ENCODE data around the gene CLDN2. TPM values are rescaled to one million over a fixed set of nuclear protein-coding genes. Genes with fewer than 3 reads are reported as not detected.

CLDN2 gene
- total RNA-seq, 6 experiments from 2014 or later, result 6.3 to 48.4 (median 18.4) TPM

DNA sequence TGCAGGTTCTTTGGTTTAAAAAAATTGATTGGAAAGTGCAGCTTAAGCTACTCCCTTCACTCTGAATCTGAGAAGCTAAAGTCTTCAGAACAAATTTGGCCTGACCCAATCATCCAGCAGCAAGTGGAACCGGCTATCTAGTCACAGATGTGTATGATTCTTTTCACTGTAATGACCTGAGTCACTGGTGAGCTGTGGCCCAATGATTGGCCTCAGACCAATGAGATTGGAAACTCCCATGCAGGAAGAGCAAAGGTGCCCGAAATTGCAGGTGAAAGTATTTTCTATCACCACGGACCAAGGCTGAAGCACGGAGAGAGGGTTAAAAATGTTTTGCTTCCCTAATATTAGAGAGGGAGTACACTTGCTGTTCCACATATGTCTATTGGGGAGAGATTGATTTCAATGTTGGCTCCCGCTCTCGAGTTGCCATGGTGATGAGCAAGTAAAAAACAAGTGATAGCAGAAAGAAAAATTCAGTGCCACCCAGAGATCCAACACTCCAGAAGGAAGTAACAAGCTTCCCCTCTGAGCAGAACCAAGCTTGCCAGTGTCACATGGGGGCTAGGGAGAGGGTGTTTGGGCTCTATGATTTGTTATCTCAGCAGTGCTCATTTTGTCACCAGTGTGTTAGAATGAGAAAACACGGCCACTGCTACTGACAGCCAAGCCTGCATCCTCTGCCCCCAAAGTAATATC, 28.3 kb upstream of the CLDN2 start:
- no peak for TF ChIP-seq POLR2A (IDR thresholded peaks at IDR 0.05)
- TF ChIP-seq, protein P1, sequence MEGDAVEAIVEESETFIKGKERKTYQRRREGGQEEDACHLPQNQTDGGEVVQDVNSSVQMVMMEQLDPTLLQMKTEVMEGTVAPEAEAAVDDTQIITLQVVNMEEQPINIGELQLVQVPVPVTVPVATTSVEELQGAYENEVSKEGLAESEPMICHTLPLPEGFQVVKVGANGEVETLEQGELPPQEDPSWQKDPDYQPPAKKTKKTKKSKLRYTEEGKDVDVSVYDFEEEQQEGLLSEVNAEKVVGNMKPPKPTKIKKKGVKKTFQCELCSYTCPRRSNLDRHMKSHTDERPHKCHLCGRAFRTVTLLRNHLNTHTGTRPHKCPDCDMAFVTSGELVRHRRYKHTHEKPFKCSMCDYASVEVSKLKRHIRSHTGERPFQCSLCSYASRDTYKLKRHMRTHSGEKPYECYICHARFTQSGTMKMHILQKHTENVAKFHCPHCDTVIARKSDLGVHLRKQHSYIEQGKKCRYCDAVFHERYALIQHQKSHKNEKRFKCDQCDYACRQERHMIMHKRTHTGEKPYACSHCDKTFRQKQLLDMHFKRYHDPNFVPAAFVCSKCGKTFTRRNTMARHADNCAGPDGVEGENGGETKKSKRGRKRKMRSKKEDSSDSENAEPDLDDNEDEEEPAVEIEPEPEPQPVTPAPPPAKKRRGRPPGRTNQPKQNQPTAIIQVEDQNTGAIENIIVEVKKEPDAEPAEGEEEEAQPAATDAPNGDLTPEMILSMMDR (IDR thresholded peaks at IDR 0.05), result no peak
- H3K4me1 ChIP-seq, result no peaks in the 10 kb centered on the region
- H3K27me3 ChIP-seq, result peaks cover 0 to 14% of the 10 kb centered on the region in 2 donors
- H3K4me3 ChIP-seq, result no peak overlapping the region
- ATAC-seq (peak in 1 of 4 donors; percentile 24), DNase-seq (no peak)
- no peak overlapping the region for H3K27ac ChIP-seq
- no peaks in the 10 kb centered on the region for H3K9me3 ChIP-seq
- intact Hi-C loops (cut with DNase I), result no loop called here
- no peaks in the 10 kb centered on the region for H3K36me3 ChIP-seq
- WGBS (ENCODE audit: insufficient coverage, low coverage, low lambda C conversion rate, missing lambda C conversion rate), result 41% methylated on average over 6 of the region's 7 CpGs

DNA sequence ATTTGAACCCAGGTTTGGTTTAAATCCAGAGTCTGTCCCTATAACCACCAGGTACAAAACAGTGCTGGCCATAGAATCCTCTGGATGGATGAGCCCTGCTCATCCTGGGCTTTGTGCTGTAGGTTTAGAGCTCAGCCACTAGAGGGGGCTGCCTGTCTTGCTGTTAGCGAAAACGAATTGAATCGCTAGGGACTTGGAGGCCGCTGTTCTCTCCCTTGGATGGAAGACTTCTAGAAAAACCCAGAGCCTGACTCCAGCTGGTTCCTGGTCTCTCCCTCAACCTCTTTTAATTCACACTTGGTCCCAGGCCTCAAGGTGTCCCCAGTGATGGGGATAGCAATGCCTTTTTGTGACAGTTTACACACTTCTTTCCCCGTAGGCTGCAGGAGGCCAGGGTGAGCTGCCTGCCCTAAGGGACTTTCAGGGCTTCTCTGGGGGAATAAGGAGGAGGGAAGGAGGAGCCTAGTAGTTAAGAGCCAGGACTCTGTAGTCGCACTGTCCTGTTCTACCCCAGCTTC, 25.8 kb upstream of the CLDN2 start:
- H3K4me3 ChIP-seq, result no peak overlapping the region
- TF ChIP-seq POLR2A (IDR thresholded peaks at IDR 0.05), result no peak
- TF ChIP-seq, protein P1 (IDR thresholded peaks at IDR 0.05), result peak; percentile 80 to 90 (median 90)
- no peaks in the 10 kb centered on the region for H3K9me3 ChIP-seq
- 16% methylated on average over 5 of the region's 6 CpGs for WGBS (ENCODE audit: insufficient coverage, low coverage, low lambda C conversion rate, missing lambda C conversion rate)
- ATAC-seq (peak; percentile 88 to 89 (median 88)), DNase-seq (peak in 2 of 3 donors; percentile 59 to 65)
- H3K27ac ChIP-seq, result no peak overlapping the region
- intact Hi-C loops (cut with DNase I), result no loop called here
- no peaks in the 10 kb centered on the region for H3K36me3 ChIP-seq
- peaks cover 0 to 6% of the 10 kb centered on the region in 2 donors for H3K27me3 ChIP-seq
- H3K4me1 ChIP-seq, result peaks cover 0 to 7% (median 0%) of the 10 kb centered on the region in 4 donors

GRCh38 chrX:106894978-106895452, 25.2 kb upstream of the CLDN2 start:
- peaks cover 0 to 5% of the 10 kb centered on the region in 2 donors for H3K27me3 ChIP-seq
- H3K36me3 ChIP-seq, result no peaks in the 10 kb centered on the region
- intact Hi-C loops (cut with DNase I), result no loop called here
- H3K9me3 ChIP-seq, result no peaks in the 10 kb centered on the region
- peaks cover 0 to 12% (median 0%) of the 10 kb centered on the region in 4 donors for H3K4me1 ChIP-seq
- DNase-seq, result peak in 1 of 3 donors; percentile 49
- no peak overlapping the region for H3K4me3 ChIP-seq
- WGBS (ENCODE audit: insufficient coverage, low coverage, low lambda C conversion rate, missing lambda C conversion rate), result 49% methylated on average over 2 of the region's 3 CpGs
- ATAC-seq, result peak in 2 of 4 donors; percentile 3 to 47
- H3K27ac ChIP-seq, result no peak overlapping the region
- TF ChIP-seq, protein P1 (IDR thresholded peaks at IDR 0.05), result no peak

- WGBS (ENCODE audit: insufficient coverage, low coverage, low lambda C conversion rate, missing lambda C conversion rate), result 56% methylated on average over 6 of the region's 6 CpGs
- no peak for TF ChIP-seq POLR2A (IDR thresholded peaks at IDR 0.05)
- TF ChIP-seq, protein P1 (IDR thresholded peaks at IDR 0.05), result no peak
- DNase-seq (no peak), ATAC-seq (no peak)
- peaks cover 0 to 27% (median 0%) of the 10 kb centered on the region in 4 donors for H3K4me1 ChIP-seq
- H3K36me3 ChIP-seq, result no peaks in the 10 kb centered on the region
- H3K27me3 ChIP-seq, result no peaks in the 10 kb centered on the region
- H3K27ac ChIP-seq, result no peak overlapping the region
- H3K4me3 ChIP-seq, result no peak overlapping the region
- intact Hi-C loops (cut with DNase I), result no loop called here
- no peaks in the 10 kb centered on the region for H3K9me3 ChIP-seq
Measured at GRCh38 chrX:106897259-106897658, 22.9 kb upstream of the CLDN2 start.

All from right lobe of liver (tissue), 6 donors.